Prostate gland (tissue), 2 donors: ENCODE data around the gene C17orf114.

ENCODE experiments used
- DNase-seq: peaks from one replicate; pipeline ENCODE4 v3.0.0-alpha.2; 2019; ENCODE audit warnings: low spot score
- H3K27ac ChIP-seq, 2 donors: fragments of 200-600 bp; sonication (generic); 2 replicates each; pipeline ENCODE4 v1.5.1; 2017 to 2019
- H3K27me3 ChIP-seq: fragments of 200-600 bp; sonication (generic); replicated peaks from 2 replicates; pipeline ENCODE4 v1.5.1; 2019; ENCODE audit not compliant: insufficient read depth
- H3K36me3 ChIP-seq, 2 donors: fragments of 200-600 bp; sonication (generic); 1 replicate in 1 of 2; 2 replicates in 1 of 2; pipeline versions ENCODE4 v1.5.1 to v1.8.1; 2017 to 2019
- H3K4me1 ChIP-seq: fragments of 200-600 bp; sonication (generic); replicated peaks from 2 replicates; pipeline ENCODE4 v1.5.1; 2019
- H3K4me3 ChIP-seq, 2 donors: fragments of 200-600 bp; sonication (generic); 2 replicates each; pipeline ENCODE4 v1.5.1; 2017 to 2019
- H3K9me3 ChIP-seq: fragments of 200-600 bp; sonication (generic); 2 replicates; pipeline ENCODE4 v1.5.1; 2017
- POLR2A ChIP-seq: fragments of 450-650 bp; IDR thresholded peaks from one replicate; pipeline ENCODE4 v1.6.1; 2016; ENCODE audit warnings: antibody characterized with exemption, mild to moderate bottlenecking
- POLR2AphosphoS5 ChIP-seq: sonication (generic); formaldehyde crosslinking; IDR thresholded peaks from one replicate; pipeline ENCODE4 v1.6.1; 2017; ENCODE audit warnings: antibody characterized with exemption
- WGBS: methylation state at CpG from one replicate; pipeline ENCODE4 v1.1.5; 2018; 5-methylcytosine and 5-hydroxymethylcytosine counted together
- intact Hi-C: fragments of 100-400 bp; cut with DNase I; formaldehyde crosslinking; loops from one replicate; pipeline ENCODE4 v1.14.2; 2022
- TF ChIP-seq, protein P1 (sequence below), 4 experiments: fragments of 200-600 bp in 2 of 4; fragments of 450-650 bp in 2 of 4; sonication (generic) in 2 of 4; IDR thresholded peaks; 1 replicate in 3 of 4; 2 replicates in 1 of 4; pipeline ENCODE4 v1.5.1; 2016 to 2019; ENCODE audit warnings: antibody characterized with exemption in 4 of 4, mild to moderate bottlenecking in 2 of 4, moderate library complexity in 2 of 4

The C17orf114 gene

DNA sequence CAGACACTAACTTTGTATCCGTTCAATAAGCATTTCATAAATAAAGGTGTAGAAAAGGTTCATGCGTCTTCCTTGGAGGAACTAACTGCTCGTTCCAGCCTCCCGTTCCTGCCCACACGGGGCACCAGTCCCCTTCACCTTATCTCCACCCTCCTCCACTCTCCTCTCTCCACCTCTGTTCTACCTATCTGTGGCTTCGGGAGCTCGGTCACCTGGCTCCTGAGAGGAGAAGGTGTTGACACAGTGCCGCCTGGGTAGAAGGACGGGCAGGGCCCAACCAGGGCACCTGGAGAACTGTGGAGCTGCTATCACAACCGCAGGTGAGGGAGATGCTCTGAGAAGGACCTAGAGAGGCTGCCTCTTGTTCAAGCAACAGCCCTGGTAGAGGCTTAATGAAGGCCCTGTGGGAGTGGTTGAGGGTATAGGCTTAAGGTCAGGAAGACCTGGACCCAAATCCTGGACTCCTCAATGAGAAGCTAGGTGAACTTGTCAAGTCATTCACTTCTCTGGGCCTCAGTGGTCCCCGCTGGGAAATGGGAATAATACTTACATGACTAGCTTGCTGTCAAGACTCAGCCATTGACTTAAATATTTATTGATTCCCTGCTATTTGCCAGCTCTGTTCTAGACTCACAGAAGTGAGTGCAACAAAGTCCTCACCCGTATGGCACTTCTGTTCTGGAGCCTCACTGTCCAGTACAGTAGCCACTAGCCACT is 21.4 kb upstream of the C17orf114 start:
- H3K4me3 ChIP-seq, result no peak overlapping the region
- no peaks in the 10 kb centered on the region for H3K36me3 ChIP-seq
- intact Hi-C loops, result no loop called here
- no peaks in the 10 kb centered on the region for H3K4me1 ChIP-seq
- no peak for DNase-seq
- no peaks in the 10 kb centered on the region for H3K9me3 ChIP-seq
- 67% methylated on average over 12 of the region's 12 CpGs for WGBS
- no peak overlapping the region for H3K27ac ChIP-seq
- H3K27me3 ChIP-seq, result no peaks in the 10 kb centered on the region
- no peak for TF ChIP-seq POLR2A
- TF ChIP-seq, protein P1, sequence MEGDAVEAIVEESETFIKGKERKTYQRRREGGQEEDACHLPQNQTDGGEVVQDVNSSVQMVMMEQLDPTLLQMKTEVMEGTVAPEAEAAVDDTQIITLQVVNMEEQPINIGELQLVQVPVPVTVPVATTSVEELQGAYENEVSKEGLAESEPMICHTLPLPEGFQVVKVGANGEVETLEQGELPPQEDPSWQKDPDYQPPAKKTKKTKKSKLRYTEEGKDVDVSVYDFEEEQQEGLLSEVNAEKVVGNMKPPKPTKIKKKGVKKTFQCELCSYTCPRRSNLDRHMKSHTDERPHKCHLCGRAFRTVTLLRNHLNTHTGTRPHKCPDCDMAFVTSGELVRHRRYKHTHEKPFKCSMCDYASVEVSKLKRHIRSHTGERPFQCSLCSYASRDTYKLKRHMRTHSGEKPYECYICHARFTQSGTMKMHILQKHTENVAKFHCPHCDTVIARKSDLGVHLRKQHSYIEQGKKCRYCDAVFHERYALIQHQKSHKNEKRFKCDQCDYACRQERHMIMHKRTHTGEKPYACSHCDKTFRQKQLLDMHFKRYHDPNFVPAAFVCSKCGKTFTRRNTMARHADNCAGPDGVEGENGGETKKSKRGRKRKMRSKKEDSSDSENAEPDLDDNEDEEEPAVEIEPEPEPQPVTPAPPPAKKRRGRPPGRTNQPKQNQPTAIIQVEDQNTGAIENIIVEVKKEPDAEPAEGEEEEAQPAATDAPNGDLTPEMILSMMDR (IDR thresholded peaks at IDR 0.05), result no peak
- TF ChIP-seq POLR2AphosphoS5, result no peak

DNA sequence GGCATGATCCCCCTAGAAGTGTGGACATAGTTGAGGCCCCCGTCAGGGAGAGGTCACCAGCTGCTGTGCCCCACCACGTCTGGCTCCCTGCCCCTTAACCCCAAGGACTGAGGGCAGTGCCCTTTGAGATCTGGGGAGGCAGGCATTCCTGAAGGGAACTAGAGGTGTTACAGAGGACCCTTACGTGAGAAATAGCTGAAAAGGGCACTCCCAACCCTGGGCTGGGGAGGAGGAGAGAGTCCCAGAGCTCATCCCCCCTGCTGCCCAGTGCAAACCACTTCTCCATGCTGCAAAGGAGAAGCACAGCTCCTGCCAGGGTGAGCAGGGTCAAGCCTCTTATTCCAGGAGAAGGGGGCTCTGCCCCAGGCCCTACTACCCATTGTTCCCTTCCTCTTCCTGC is 20.7 kb upstream of the C17orf114 start:
- intact Hi-C loops, result no loop called here
- Histone ChIP-seq H3K4me3 (no peak overlapping the region), H3K9me3 (no peaks in the 10 kb centered on the region), H3K4me1 (no peaks in the 10 kb centered on the region), H3K27me3 (no peaks in the 10 kb centered on the region), H3K27ac (no peak overlapping the region), H3K36me3 (no peaks in the 10 kb centered on the region)
- WGBS, result 70% methylated on average over 3 of the region's 3 CpGs
- no peak for TF ChIP-seq POLR2A
- TF ChIP-seq, protein P1 (IDR thresholded peaks at IDR 0.05), result no peak
- no peak for TF ChIP-seq POLR2AphosphoS5
- DNase-seq, result no peak

DNA sequence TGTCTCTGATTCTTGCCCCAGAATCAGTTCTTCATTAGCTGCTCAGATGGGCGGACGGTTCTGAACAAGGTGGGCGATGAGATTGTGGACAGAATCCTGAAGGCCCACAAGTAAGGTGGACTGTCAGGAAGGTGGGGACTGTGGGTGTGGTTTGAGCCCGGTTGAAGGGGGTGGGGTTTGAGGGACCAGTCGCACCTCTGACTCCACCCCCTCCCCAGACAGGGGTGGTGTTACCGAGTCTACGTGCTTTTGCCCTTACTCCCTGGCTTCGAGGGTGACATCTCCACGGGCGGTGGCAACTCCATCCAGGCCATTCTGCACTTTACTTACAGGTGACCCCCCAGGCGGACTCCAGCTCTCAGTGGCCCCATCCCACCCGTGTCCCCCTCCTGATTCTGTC is 16.1 kb upstream of the C17orf114 start:
- 77% methylated on average over 12 of the region's 12 CpGs for WGBS

DNA sequence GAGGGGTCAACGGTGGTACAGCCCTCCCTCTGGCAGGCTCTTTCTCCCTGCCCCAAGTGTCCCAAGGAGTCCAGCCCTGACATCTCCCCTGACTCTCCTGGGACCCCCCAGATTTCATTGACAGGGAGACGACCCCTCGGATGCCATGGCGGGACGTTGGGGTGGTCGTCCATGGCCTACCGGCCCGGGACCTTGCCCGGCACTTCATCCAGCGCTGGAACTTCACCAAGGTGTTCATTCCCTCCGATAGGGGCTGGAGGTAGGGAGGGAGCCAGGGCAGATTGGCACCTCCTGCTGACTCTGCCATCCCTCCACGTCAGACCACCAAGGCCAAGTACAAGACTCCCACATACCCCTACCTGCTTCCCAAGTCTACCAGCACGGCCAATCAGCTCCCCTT is 14.7 kb upstream of the C17orf114 start:
- no peak for TF ChIP-seq POLR2A
- TF ChIP-seq POLR2AphosphoS5, result no peak
- TF ChIP-seq, protein P1 (IDR thresholded peaks at IDR 0.05), result no peak
- intact Hi-C loops, result no loop called here
- no peak for DNase-seq
- Histone ChIP-seq H3K9me3 (no peaks in the 10 kb centered on the region), H3K36me3 (peaks cover 0 to 6% of the 10 kb centered on the region in 2 donors), H3K4me1 (no peaks in the 10 kb centered on the region), H3K27ac (no peak overlapping the region), H3K27me3 (no peaks in the 10 kb centered on the region), H3K4me3 (no peak overlapping the region)
- WGBS, result 93% methylated on average over 13 of the region's 13 CpGs

More for the DNA sequence above, 16.1 kb upstream of the C17orf114 start:
- Histone ChIP-seq H3K36me3 (peaks cover 0 to 6% of the 10 kb centered on the region in 2 donors), H3K9me3 (no peaks in the 10 kb centered on the region), H3K4me3 (no peak overlapping the region), H3K27ac (no peak overlapping the region), H3K4me1 (no peaks in the 10 kb centered on the region), H3K27me3 (no peaks in the 10 kb centered on the region)
- no peak for TF ChIP-seq POLR2A
- TF ChIP-seq POLR2AphosphoS5, result no peak
- TF ChIP-seq, protein P1 (IDR thresholded peaks at IDR 0.05), result no peak
- no peak for DNase-seq
- intact Hi-C loops, result no loop called here

DNA sequence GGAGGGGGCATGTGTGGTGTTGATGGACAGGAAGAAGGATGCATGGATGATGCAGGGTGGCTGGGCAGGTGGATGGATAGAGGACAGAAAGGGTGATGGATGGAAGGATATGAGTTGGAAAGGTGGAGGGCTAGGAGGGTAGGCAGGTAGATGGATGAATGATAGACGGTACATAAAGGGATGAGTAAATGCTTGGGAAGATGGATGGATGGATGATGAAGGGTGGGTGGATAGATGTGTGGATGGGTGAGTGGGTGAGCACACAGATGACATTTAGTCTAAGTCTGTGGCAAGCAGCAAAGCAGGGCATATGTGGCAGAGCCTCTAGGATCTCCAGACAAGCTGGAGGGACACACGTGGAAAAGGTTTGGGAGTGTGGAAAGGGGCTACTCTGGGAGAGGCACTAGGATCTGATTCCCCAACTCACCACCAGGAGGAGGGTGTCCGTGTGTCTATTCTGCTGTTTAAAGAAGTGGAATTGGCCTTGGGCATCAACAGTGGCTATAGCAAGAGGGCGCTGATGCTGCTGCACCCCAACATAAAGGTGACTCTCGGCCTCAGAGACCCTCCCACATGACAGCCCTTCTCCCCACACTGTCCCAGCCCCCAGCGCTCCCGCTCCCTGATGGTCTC is 13.0 kb upstream of the C17orf114 start:
- Histone ChIP-seq H3K27ac (no peak overlapping the region), H3K27me3 (no peaks in the 10 kb centered on the region), H3K4me1 (no peaks in the 10 kb centered on the region), H3K4me3 (no peak overlapping the region), H3K9me3 (no peaks in the 10 kb centered on the region), H3K36me3 (peaks cover 0 to 6% of the 10 kb centered on the region in 2 donors)
- no peak for DNase-seq
- intact Hi-C loops, result no loop called here
- TF ChIP-seq, protein P1 (IDR thresholded peaks at IDR 0.05), result no peak
- TF ChIP-seq POLR2A (no peak), POLR2AphosphoS5 (no peak)
- WGBS, result 77% methylated on average over 7 of the region's 7 CpGs
